Measurements from ENCODE around the gene AARS1.

AARS1 gene

GRCh38 chr16:70298988-70299938 lies 10.0 kb upstream of the AARS1 start, which contains the start of gene DDX19B:
DDX19B (plus strand) TSS chr16:70299186; CDS start chr16:70299298, 112 bp downstream.
- H3K9me3 ChIP-seq (ENCODE audit: control insufficient read depth, insufficient read depth, low read depth, low read length), result no peaks in the 10 kb centered on the region
- ChIA-PET CTCF (interaction anchor here (0.7 to 1.2 kb wide), 3 partner anchors 10 to 472 kb away, joined by 3 to 4 read pairs (median 3); partner anchors contain the start of gene AARS1), POLR2A (interaction anchor here (0.6 to 2.0 kb wide), 5 partner anchors 11 to 48 kb away, joined by 3 to 32 read pairs (median 6); partner anchors contain the start of genes AARS1 and DDX19A)
- peak within 1 kb of the TSS; percentile 86 for H3K4me3 ChIP-seq (ENCODE audit: low read depth, low read length)
- H3K4me1 ChIP-seq (ENCODE audit: control insufficient read depth, insufficient read depth, low read length), result no peaks in the 10 kb centered on the region
- peaks cover 0 to 3% of the 10 kb centered on the region in 2 experiments; a peak in 2 of 3 replicates for H3K36me3 ChIP-seq (ENCODE audit: control insufficient read depth in 2 of 2, insufficient read depth in 1 of 2, low read length in 2 of 2)
- peak within 1 kb of the TSS; percentile 83 for H3K27ac ChIP-seq (ENCODE audit: extremely low read depth, low read depth, low read length)
- TF ChIP-seq ZSCAN5A (tag by site-specific recombination; IDR thresholded peaks at IDR 0.05), result no peak
- TF ChIP-seq ZBTB48 (tag by site-specific recombination; IDR thresholded peaks at IDR 0.05), result peak; percentile 97
- TF ChIP-seq ZNF561 (tag by site-specific recombination; IDR thresholded peaks at IDR 0.05; ENCODE audit: borderline replicate concordance), result no peak; the same call in 1 of the 2 replicates
- no peak for TF ChIP-seq ZNF555 (tag by site-specific recombination; conservative IDR thresholded peaks at IDR 0.05)
- no peak for TF ChIP-seq ZNF366 (tag by site-specific recombination; conservative IDR thresholded peaks at IDR 0.05)
- no peak for TF ChIP-seq ZFP37 (tag by site-specific recombination; IDR thresholded peaks at IDR 0.05)
- TF ChIP-seq ZNF354C (tag by site-specific recombination; IDR thresholded peaks at IDR 0.05; ENCODE audit: borderline replicate concordance, low read depth), result no peak
- TF ChIP-seq ZNF324 (tag by site-specific recombination; IDR thresholded peaks at IDR 0.05), result no peak
- no peak for TF ChIP-seq ZNF747 (tag by site-specific recombination; IDR thresholded peaks at IDR 0.05)
- no peak for TF ChIP-seq ZNF398 (tag by site-specific recombination; IDR thresholded peaks at IDR 0.05)
- no peak for TF ChIP-seq ZNF10 (tag by site-specific recombination; IDR thresholded peaks at IDR 0.05)
- no peak for TF ChIP-seq PRDM1 (tag by site-specific recombination; IDR thresholded peaks at IDR 0.05)
- no peak for TF ChIP-seq ZNF449 (tag by site-specific recombination; IDR thresholded peaks at IDR 0.05)
- peak; percentile 39 for TF ChIP-seq ZBTB10 (tag by site-specific recombination; IDR thresholded peaks at IDR 0.05)
- TF ChIP-seq ZNF776 (tag by site-specific recombination; IDR thresholded peaks at IDR 0.05; ENCODE audit: borderline replicate concordance), result no peak
- no peak for TF ChIP-seq ZNF292 (tag by site-specific recombination; IDR thresholded peaks at IDR 0.05; ENCODE audit: borderline replicate concordance, low read depth)
- no peak for TF ChIP-seq INSM2 (tag by site-specific recombination; IDR thresholded peaks at IDR 0.05)
- no peak; the same call in none of the 2 replicates for TF ChIP-seq PATZ1 (tag by site-specific recombination; IDR thresholded peaks at IDR 0.05)
- TF ChIP-seq ZNF701 (tag by site-specific recombination; IDR thresholded peaks at IDR 0.05), result no peak
- TF ChIP-seq ZNF488 (tag by site-specific recombination; IDR thresholded peaks at IDR 0.05), result no peak
- no peak; the same call in 1 of the 2 replicates for TF ChIP-seq ZNF677 (tag by site-specific recombination; IDR thresholded peaks at IDR 0.05)
- TF ChIP-seq ZNF645 (tag by site-specific recombination; IDR thresholded peaks at IDR 0.05), result no peak

Data from HEK293 (cell line).